ENCODE measurements around the gene FGGY.

Gene FGGY

GRCh38 chr1:59271561-59272260 is 25.2 kb upstream of the FGGY start:
- DNase-seq (ENCODE audit: insufficient read length, low spot score), result no peak
- no peak for FAIRE-seq
- no peak for TF ChIP-seq POLR2A (IDR thresholded peaks at IDR 0.05; ENCODE audit: low read depth, low read length)

DNA sequence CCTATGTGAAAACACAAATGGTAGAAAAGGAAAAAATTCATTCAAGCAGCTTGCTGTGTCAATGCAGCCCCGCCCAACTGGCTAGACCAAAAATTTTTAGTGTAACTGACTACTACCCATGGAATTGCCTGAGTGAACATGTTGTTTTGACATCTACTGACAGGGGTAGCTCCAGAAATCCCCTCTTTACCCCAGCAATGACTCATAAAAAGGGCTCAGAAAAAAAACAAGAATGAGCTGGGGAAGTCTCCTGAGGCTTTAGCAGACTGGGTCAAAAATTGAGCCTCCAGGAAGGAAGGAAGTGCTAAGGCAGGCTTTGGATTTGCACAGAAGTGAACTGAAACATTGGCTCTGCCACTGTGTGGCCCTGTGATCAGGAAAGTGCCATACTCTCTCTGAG is 24.4 kb upstream of the FGGY start:
- TF ChIP-seq POLR2A (IDR thresholded peaks at IDR 0.05; ENCODE audit: low read depth, low read length), result no peak
- DNase-seq (ENCODE audit: insufficient read length, low spot score), result no peak
- peak; percentile 68 for FAIRE-seq

DNA sequence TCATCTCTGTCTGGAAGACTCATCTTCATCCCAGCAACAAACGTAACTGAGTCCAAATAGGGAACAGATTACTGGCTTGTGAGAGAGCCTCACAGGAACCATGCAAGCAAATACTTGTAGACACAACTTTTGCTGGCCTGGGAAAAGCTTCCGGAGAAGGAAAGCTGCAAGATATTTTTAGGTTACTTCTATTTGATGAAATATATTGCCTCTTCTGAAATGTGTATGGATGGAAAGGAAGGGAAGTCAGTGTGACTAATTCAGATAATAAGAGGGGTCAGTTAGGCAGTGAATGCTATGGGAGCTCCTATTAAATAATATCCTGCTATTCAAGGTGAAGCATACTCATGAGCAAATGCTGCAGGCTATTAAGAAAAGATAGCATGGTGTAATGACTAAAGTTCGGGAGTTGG is 20.4 kb upstream of the FGGY start:
- no peak for TF ChIP-seq POLR2A (IDR thresholded peaks at IDR 0.05; ENCODE audit: low read depth, low read length)
- DNase-seq (ENCODE audit: insufficient read length, low spot score), result no peak
- no peak for FAIRE-seq

DNA sequence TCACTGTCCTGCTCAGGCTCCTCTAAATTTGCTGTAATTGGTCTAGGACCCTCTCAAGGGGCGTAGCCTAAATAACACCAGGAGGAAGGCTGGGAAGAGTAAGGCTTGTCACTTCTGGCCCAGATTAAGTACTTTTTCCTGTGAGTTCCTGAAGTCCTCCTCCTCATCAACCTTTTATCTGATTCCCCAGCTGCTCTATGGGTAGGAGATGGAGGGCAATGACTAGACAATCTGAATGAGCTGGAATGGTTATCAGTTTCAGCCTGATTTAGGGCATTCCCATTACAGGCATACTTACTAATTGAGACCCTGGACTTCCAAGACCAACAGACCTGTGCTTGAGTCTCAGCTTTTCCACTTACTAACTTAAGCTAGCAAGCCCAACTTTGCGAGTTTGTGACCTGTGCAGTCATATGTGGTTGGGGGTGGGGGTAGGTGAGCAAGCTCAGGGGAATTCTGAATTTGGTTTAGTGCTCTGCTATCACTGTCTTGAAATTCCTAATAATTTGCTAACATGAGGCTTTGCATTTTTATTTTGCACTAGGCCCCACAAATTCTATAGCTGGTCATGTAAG is 18.0 kb upstream of the FGGY start:
- DNase-seq (ENCODE audit: insufficient read length, low spot score), result no peak
- no peak for FAIRE-seq
- no peak for TF ChIP-seq POLR2A (IDR thresholded peaks at IDR 0.05; ENCODE audit: low read depth, low read length)

DNA sequence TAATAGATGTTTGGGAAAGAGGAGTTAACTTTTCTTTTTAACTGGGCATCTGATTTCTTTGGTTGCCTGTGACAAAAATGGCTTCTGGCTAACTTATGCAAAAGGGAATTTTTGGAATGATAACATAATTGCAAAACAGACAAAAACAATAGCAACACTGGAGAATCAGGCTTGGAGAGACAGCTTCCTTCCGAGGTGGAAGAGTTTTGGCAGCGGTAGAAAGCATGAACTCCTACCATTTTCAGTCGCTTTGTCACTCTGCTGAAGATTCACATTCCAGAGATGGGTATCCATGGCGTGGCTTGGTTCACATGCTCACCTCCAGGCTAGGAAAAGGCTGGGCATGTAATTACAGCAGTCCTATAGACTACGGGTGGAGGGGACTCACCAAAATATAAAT is 17.2 kb upstream of the FGGY start:
- no peak for DNase-seq (ENCODE audit: insufficient read length, low spot score)
- no peak for TF ChIP-seq POLR2A (IDR thresholded peaks at IDR 0.05; ENCODE audit: low read depth, low read length)
- no peak for FAIRE-seq

DNA sequence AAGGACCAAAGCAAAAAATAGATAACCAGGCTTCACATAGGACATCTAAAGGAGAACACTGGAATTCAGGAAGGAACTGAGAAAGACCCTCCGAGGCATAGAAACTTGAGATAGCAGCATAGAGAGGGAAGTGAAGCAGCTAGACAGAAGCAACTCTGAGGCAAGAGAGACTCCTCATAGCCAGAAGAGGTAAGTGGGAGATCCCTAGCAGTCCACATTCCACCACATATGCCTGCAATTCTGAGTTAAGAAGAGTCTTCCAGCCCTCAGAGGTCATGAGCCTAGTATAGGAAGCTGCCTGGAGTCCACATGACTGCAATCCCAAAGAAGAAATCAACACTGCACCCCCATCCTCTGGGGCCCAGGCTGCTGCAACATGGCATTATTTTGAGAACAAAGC is 13.9 kb upstream of the FGGY start:
- DNase-seq (ENCODE audit: insufficient read length, low spot score) (no peak), FAIRE-seq (no peak)
- no peak for TF ChIP-seq POLR2A (IDR thresholded peaks at IDR 0.05; ENCODE audit: low read depth, low read length)

DNA sequence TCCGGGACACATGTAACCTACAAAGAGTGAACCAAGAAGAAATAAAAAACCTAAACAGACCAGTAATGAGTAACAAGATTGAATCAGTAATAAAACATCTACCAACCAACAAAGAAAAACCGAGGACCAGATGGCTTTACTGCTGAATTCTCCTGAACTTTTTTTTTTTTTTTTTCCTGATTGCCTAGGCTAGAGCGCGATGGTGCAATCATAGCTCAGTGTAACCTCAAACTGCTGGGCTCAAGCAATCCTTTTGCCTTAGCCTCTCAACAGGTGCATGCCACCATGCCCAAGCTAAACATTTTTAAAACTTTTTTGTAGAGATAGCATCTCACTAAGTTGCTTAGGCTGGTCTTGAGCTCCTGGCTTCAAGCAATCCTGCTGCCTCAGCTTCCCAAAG is 11.2 kb upstream of the FGGY start:
- no peak for FAIRE-seq

GRCh38 chr1:59288046-59288445 is 8.8 kb upstream of the FGGY start:
- TF ChIP-seq POLR2A (IDR thresholded peaks at IDR 0.05; ENCODE audit: low read depth, low read length), result no peak
- no peak for FAIRE-seq
- no peak for DNase-seq (ENCODE audit: insufficient read length, low spot score)

More for the DNA sequence above, 11.2 kb upstream of the FGGY start:
- DNase-seq (ENCODE audit: insufficient read length, low spot score), result no peak
- no peak for TF ChIP-seq POLR2A (IDR thresholded peaks at IDR 0.05; ENCODE audit: low read depth, low read length)

DNA sequence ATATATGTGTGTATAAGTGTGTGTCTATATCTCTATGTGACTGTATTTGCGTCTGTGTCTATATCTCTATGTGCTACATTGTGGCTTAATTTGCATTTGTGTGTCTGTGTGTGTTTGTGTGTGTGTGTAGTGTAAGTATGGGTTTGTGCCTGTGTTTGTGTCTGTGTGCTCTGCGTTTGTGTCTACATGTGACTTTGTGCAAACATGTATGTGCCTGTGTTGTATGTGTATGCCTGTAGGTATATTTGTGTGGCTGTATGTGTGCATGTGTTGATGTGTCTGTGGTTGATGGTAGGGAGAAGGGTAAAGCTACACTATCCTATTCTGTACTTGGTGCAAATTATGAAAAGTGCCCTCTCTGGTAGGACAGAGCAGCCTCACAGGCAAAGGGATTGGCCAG is 7.3 kb upstream of the FGGY start:
- TF ChIP-seq POLR2A (IDR thresholded peaks at IDR 0.05; ENCODE audit: low read depth, low read length), result no peak
- FAIRE-seq (no peak), DNase-seq (ENCODE audit: insufficient read length, low spot score) (no peak)

GRCh38 chr1:59290193-59290949 is 6.5 kb upstream of the FGGY start:
- peak; percentile 80 for FAIRE-seq
- peak; percentile 32 for DNase-seq (ENCODE audit: insufficient read length, low spot score)
- no peak for TF ChIP-seq POLR2A (IDR thresholded peaks at IDR 0.05; ENCODE audit: low read depth, low read length)

- DNase-seq (ENCODE audit: insufficient read length, low spot score), result no peak
- TF ChIP-seq POLR2A (IDR thresholded peaks at IDR 0.05; ENCODE audit: low read depth, low read length), result no peak
- FAIRE-seq, result no peak
Observed at GRCh38 chr1:59291561-59291960, 5.3 kb upstream of the FGGY start.

DNA sequence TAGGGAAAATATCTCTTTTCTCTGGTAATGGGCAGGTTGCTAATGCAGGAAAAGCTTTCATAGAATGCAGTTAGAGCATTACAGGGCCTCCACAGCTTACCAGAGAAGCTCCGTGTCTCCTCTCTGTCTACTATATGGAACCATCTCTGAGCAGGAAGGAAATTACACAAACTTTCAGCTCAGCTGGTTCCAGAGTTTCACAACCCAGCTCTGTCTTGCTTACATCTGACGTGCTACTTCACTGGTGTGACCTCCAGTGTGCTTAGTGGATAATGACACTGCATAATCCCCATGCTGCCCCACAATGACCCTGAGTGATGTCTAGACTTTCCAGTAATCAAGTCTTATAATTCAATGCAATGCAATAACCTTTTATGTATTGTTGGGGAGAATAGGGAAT is 4.3 kb upstream of the FGGY start:
- no peak for DNase-seq (ENCODE audit: insufficient read length, low spot score)
- FAIRE-seq, result no peak
- TF ChIP-seq POLR2A (IDR thresholded peaks at IDR 0.05; ENCODE audit: low read depth, low read length), result no peak

- DNase-seq (ENCODE audit: insufficient read length, low spot score) (no peak), FAIRE-seq (no peak)
- no peak for TF ChIP-seq POLR2A (IDR thresholded peaks at IDR 0.05; ENCODE audit: low read depth, low read length)
Observed at GRCh38 chr1:59293206-59293605, 3.7 kb upstream of the FGGY start.

- DNase-seq (ENCODE audit: insufficient read length, low spot score), result no peak
- no peak for FAIRE-seq
Observed at GRCh38 chr1:59293849-59294248, 3.0 kb upstream of the FGGY start.

DNA sequence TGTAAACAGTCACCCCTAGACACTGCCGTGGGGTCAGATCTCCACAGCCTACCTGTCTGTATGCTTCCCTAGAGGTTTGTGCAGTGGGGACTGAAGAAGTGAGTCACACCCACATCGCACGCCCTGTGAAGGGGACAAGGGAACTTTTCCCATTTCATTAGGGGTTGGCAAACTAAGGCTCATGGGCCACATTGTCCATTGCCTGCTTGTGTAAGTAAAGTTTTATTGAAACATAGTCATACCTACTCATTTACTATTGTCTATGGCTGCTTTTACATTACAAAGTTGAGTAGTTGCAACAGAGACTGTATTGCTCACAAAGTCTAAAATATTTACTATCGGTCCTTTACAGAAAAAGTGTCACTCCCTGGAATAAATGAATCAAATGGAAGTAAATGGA is 2.5 kb upstream of the FGGY start:
- DNase-seq (ENCODE audit: insufficient read length, low spot score) (no peak), FAIRE-seq (no peak)
- TF ChIP-seq POLR2A (IDR thresholded peaks at IDR 0.05; ENCODE audit: low read depth, low read length), result no peak

More at GRCh38 chr1:59293849-59294248, 3.0 kb upstream of the FGGY start:
- no peak for TF ChIP-seq POLR2A (IDR thresholded peaks at IDR 0.05; ENCODE audit: low read depth, low read length)
